Measurements from ENCODE around the gene NCR3LG1.

NCR3LG1 gene

GRCh38 chr11:17395554-17395961, 44.0 kb downstream of the NCR3LG1 start:
- no peak for DNase-seq

- DNase-seq: no peak
These were observed 44.4 kb downstream of the NCR3LG1 start for GRCh38 chr11:17395978-17396377.

- no peak for DNase-seq
These were observed 45.2 kb downstream of the NCR3LG1 start for GRCh38 chr11:17396598-17397310.

GRCh38 chr11:17397311-17398002, 45.9 kb downstream of the NCR3LG1 start:
- no peak for DNase-seq

GRCh38 chr11:17399236-17399635, 47.6 kb downstream of the NCR3LG1 start:
- DNase-seq: no peak

GRCh38 chr11:17400048-17400775, 48.6 kb downstream of the NCR3LG1 start:
- no peak for DNase-seq

GRCh38 chr11:17401316-17401715, 49.7 kb downstream of the NCR3LG1 start:
- no peak for DNase-seq

- DNase-seq: no peak
These were observed 50.2 kb downstream of the NCR3LG1 start for GRCh38 chr11:17401841-17402240.

GRCh38 chr11:17402486-17402885, 50.9 kb downstream of the NCR3LG1 start:
- DNase-seq: no peak

GRCh38 chr11:17403980-17404759, 52.6 kb downstream of the NCR3LG1 start:
- no peak for DNase-seq

GRCh38 chr11:17405232-17406005, 53.8 kb downstream of the NCR3LG1 start:
- no peak for DNase-seq

GRCh38 chr11:17406082-17406817, 54.6 kb downstream of the NCR3LG1 start:
- DNase-seq: no peak

- no peak for DNase-seq
These were observed 55.2 kb downstream of the NCR3LG1 start for GRCh38 chr11:17406818-17407149.

GRCh38 chr11:17407575-17407974, 56.0 kb downstream of the NCR3LG1 start:
- no peak for DNase-seq

- DNase-seq: no peak
These were observed 56.4 kb downstream of the NCR3LG1 start for GRCh38 chr11:17408026-17408425.

GRCh38 chr11:17408641-17409040, 57.0 kb downstream of the NCR3LG1 start:
- DNase-seq: no peak

GRCh38 chr11:17410606-17411379, 59.2 kb downstream of the NCR3LG1 start:
- no peak for DNase-seq

GRCh38 chr11:17411418-17411817, 59.8 kb downstream of the NCR3LG1 start:
- no peak for DNase-seq

- no peak for DNase-seq
These were observed 61.0 kb downstream of the NCR3LG1 start for GRCh38 chr11:17412488-17413180.
